Chondrocyte (in vitro differentiated cells): Measurements from ENCODE around the gene DACT2. TPM values are rescaled to one million over a fixed set of nuclear protein-coding genes. Genes with fewer than 3 reads are reported as not detected.
"Not testable (repeated sequence)": the region's sequence is repeated elsewhere in the genome, so short reads cannot be mapped to it uniquely, and the experiment has no call there.

Experiments used
- DNase-seq: peaks from one replicate; pipeline ENCODE4 v3.0.0; 2021; ENCODE audit warnings: mixed read lengths, low spot score
- H3K27ac Mint-ChIP-seq: one replicate; pipeline ENCODE4 v1.8.0; 2021; ENCODE audit warnings: mild to moderate bottlenecking, moderate library complexity, mixed read lengths; ENCODE audit not compliant: unreplicated experiment
- H3K27me3 Mint-ChIP-seq: 2 replicates; pipeline ENCODE4 v1.8.0; 2021; ENCODE audit warnings: low read depth, mixed read lengths
- H3K36me3 Mint-ChIP-seq: 2 replicates; pipeline ENCODE4 v1.8.0; 2021; ENCODE audit warnings: low read depth, mixed read lengths
- H3K4me1 Mint-ChIP-seq: 2 replicates; pipeline ENCODE4 v1.8.0; 2021; ENCODE audit warnings: low read depth, mild to moderate bottlenecking, mixed read lengths
- H3K4me3 Mint-ChIP-seq: one replicate; pipeline ENCODE4 v1.8.0; 2021; ENCODE audit warnings: mild to moderate bottlenecking, moderate library complexity, mixed read lengths; ENCODE audit not compliant: unreplicated experiment
- H3K9me3 Mint-ChIP-seq: 2 replicates; pipeline ENCODE4 v1.8.0; 2021; ENCODE audit warnings: low read depth, mixed read lengths
- total RNA-seq: library from RNA; stranded (reverse); gene quantifications from 3 replicates; pipeline ENCODE4 v1.2.1, GENCODE V29; 2021
- TF ChIP-seq, protein P1 (sequence below): fragments of 200-600 bp; sonication (generic); IDR thresholded peaks from 2 replicates; pipeline ENCODE4 v1.5.0; 2021; ENCODE audit warnings: antibody characterized with exemption, mild to moderate bottlenecking, moderate library complexity

The DACT2 gene
- total RNA-seq, 1 donor from 2014 or later, result 4.6 TPM

DNA sequence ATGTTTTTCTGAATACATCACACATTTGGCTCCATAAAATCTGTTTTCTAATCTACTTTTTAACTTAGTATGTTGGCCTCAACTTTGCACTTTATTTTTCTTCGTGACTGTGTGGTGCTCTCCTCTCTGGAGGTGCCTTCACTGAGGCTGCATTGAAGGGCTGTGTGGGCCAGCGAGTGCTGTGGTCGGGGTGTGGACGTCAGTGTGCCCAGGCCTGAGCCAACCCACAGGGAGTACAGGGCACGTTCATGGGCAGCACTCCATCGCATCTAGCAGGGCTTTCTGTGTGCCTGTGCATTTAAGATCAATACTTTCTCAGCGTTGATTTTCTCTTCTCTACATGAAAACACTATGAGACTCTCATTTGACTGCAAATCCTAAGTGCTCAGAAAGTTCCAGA is 37.8 kb downstream of the DACT2 start:
- Mint-ChIP-seq H3K4me3 (no peak overlapping the region), H3K36me3 (no peaks in the 10 kb centered on the region), H3K27me3 (peaks cover 45% of the 10 kb centered on the region), H3K9me3 (no peaks in the 10 kb centered on the region), H3K4me1 (peaks cover 6% of the 10 kb centered on the region), H3K27ac (no peak overlapping the region)
- no peak for DNase-seq
- TF ChIP-seq, protein P1, sequence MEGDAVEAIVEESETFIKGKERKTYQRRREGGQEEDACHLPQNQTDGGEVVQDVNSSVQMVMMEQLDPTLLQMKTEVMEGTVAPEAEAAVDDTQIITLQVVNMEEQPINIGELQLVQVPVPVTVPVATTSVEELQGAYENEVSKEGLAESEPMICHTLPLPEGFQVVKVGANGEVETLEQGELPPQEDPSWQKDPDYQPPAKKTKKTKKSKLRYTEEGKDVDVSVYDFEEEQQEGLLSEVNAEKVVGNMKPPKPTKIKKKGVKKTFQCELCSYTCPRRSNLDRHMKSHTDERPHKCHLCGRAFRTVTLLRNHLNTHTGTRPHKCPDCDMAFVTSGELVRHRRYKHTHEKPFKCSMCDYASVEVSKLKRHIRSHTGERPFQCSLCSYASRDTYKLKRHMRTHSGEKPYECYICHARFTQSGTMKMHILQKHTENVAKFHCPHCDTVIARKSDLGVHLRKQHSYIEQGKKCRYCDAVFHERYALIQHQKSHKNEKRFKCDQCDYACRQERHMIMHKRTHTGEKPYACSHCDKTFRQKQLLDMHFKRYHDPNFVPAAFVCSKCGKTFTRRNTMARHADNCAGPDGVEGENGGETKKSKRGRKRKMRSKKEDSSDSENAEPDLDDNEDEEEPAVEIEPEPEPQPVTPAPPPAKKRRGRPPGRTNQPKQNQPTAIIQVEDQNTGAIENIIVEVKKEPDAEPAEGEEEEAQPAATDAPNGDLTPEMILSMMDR, result no peak

DNA sequence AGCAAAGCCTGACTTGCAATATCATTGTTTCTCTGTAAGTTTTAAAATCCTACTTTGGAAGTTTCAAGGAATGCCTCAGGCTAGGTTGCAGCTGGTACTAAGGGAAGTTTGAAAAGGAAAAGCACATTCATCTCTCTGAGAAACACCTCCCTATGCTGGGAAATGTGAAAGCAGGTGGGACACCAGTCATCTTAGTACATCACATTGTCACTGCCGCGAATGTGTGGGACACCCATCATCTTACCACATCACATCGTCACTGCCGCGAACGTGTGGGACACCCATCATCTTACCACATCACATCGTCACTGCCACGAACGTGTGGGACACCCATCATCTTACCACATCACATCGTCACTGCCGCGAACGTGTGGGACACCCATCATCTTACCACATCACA is 38.3 kb downstream of the DACT2 start:
- not testable (repeated sequence) for H3K27ac Mint-ChIP-seq, DNase-seq, H3K4me3 Mint-ChIP-seq, H3K9me3 Mint-ChIP-seq, H3K36me3 Mint-ChIP-seq, H3K4me1 Mint-ChIP-seq
- peaks cover 44% of the 10 kb centered on the region for H3K27me3 Mint-ChIP-seq

DNA sequence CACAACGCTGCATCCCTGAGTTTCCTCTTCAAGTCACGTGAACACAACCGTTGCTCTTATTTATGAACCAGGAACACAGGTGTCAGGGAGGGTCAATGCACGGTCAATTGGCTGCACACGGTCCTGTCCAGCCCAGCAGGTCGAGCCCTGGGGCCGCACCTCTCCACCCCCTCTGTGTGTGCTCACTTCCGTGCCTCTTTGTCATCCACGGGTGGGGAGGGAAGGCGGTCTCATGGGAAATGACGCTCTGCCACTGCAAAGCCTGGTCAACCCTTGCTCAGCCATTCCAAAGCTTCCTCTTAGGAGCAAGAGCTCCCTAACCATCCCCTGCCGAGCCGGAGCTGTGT is 38.7 kb downstream of the DACT2 start:
- Mint-ChIP-seq H3K4me1 (peaks cover 6% of the 10 kb centered on the region), H3K27ac (no peak overlapping the region), H3K36me3 (no peaks in the 10 kb centered on the region), H3K27me3 (peaks cover 45% of the 10 kb centered on the region), H3K4me3 (no peak overlapping the region), H3K9me3 (no peaks in the 10 kb centered on the region)
- TF ChIP-seq, protein P1, result no peak
- DNase-seq, result no peak

DNA sequence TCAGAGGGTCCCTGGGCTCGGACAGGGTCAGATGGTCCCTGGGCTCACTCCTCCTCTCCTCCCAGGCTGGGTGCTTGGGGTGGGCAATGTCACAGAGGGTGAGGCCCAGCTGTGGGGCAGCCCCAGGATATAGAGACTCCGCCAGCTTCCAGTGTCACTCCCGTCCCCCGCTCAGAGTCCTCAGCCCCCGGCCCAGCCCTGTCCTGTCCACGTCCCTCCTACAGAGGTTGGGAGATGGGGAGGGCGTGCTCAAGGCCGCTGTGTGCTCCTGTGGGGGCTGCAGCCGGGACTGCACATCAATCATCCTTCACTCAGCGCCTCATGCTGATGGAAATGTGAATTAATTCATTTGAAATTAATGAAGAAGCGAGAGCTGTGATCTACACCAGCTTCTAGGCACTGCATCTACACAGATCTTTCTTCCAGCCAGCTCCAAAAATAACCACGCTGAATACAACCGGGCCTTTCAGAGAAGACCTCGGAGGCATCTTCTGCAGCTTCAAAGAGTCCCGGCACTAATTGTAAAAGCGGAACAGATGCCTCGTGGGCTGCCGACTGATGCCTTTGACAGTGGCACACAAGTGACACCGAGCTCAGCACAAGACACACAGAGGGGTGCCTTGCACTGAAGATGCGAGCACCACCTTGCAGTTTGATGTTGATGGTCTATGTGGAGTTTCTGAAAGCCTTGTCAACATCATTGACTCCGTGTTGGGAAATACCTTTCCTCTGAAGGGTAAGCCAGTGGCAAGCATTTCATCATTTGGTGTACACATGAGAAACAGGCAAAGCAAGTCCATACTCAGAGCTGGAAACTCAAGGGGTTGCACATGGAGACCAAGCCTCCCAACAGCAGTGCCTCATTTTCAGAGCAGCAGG is 39.3 kb downstream of the DACT2 start:
- H3K27me3 Mint-ChIP-seq, result peaks cover 47% of the 10 kb centered on the region
- H3K4me1 Mint-ChIP-seq, result peaks cover 6% of the 10 kb centered on the region
- no peak for DNase-seq
- H3K9me3 Mint-ChIP-seq, result no peaks in the 10 kb centered on the region
- H3K36me3 Mint-ChIP-seq, result no peaks in the 10 kb centered on the region
- no peak overlapping the region for H3K27ac Mint-ChIP-seq
- TF ChIP-seq, protein P1, result no peak
- no peak overlapping the region for H3K4me3 Mint-ChIP-seq

DNA sequence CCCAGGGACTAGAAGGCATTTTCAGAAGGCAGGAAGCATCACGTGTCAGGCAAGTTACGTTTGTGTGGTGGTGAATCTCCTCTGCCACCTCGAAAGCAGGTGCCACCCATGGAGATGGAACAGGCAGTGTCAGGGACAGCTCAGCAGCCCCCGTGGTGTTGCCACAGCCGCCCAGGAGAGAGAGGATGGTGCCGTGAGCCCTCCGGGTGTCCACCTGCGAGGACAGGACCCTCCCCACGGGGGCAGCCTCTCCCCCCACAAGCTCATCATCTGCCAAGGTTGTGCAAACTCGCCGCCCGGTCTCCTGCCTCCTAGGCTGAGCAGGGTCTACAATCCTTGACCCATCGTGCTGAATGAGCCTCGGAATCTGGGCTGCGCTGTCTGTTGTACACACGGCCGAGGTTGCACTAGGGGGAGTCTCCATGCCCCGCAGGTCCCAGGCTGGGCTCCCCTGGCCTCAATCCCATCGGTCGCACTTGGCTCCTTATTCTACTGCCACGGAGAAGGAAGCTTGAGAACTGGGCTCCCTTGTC is 40.1 kb downstream of the DACT2 start:
- TF ChIP-seq, protein P1, result no peak
- H3K27me3 Mint-ChIP-seq, result peaks cover 48% of the 10 kb centered on the region
- no peaks in the 10 kb centered on the region for H3K9me3 Mint-ChIP-seq
- no peak overlapping the region for H3K27ac Mint-ChIP-seq
- H3K36me3 Mint-ChIP-seq, result no peaks in the 10 kb centered on the region
- no peak for DNase-seq
- H3K4me1 Mint-ChIP-seq, result peaks cover 8% of the 10 kb centered on the region
- H3K4me3 Mint-ChIP-seq, result no peak overlapping the region
